PC-9 (cell line): ENCODE data around the gene RIPOR1. TPM values are rescaled to one million over a fixed set of nuclear protein-coding genes. Genes with fewer than 3 reads are reported as not detected.
A peak's percentile ranks its signal among the peaks of the same experiment; 100 is the strongest.
"Not testable (repeated sequence)": the region's sequence is repeated elsewhere in the genome, so short reads cannot be mapped to it uniquely, and the experiment has no call there.

ENCODE experiments used
- BruUV-seq: library from RNA; stranded (reverse); fragments of 400-500 nt; replicated peaks from 2 replicates; lab custom pipeline; 2021; lab: Mats Ljungman, UMichigan
- CTCF ChIA-PET: fragments of 300-600 bp; sonication (Branson Sonifier 250); formaldehyde crosslinking; loops from one replicate; lab custom pipeline; 2022; ENCODE audit warnings: antibody characterized with exemption; lab: Charles Lee
- POLR2A ChIA-PET: fragments of 300-600 bp; sonication (Branson Sonifier 250); formaldehyde crosslinking; loops from one replicate; lab custom pipeline; 2022; ENCODE audit warnings: antibody characterized with exemption; ENCODE audit not compliant: unreplicated experiment; lab: Charles Lee
- DNase-seq, 2 experiments: peaks; one replicate each; pipeline versions ENCODE4 v3.0.0 to v3.0.0-alpha.2; 2015 to 2022; ENCODE audit warnings: mixed read lengths in 1 of 2
- H2AFZ ChIP-seq: fragments of 200-600 bp; sonication (generic); 2 replicates; pipeline ENCODE4 v1.8.1; 2017; ENCODE audit warnings: antibody characterized with exemption
- H3F3A ChIP-seq: fragments of 200-600 bp; sonication (generic); 2 replicates; pipeline ENCODE4 v1.8.1; 2017; ENCODE audit warnings: antibody characterized with exemption, mild to moderate bottlenecking, low read depth; ENCODE audit not compliant: insufficient read depth
- H3K27ac ChIP-seq: fragments of 200-600 bp; sonication (generic); 2 replicates; pipeline ENCODE4 v1.6.1; 2016; ENCODE audit warnings: mixed run types
- H3K27me3 ChIP-seq: fragments of 200-600 bp; sonication (generic); 2 replicates; pipeline ENCODE4 v1.6.1; 2016; ENCODE audit warnings: low read depth, mixed run types; ENCODE audit not compliant: insufficient read depth
- H3K36me3 ChIP-seq: fragments of 200-600 bp; sonication (generic); 2 replicates; pipeline ENCODE4 v1.6.1; 2016; ENCODE audit warnings: low read depth, mixed run types
- H3K4me1 ChIP-seq: fragments of 200-600 bp; sonication (generic); replicated peaks from 2 replicates; pipeline ENCODE4 v1.6.1; 2016; ENCODE audit warnings: mixed run types; ENCODE audit not compliant: insufficient read depth
- H3K4me2 ChIP-seq: fragments of 200-600 bp; sonication (generic); 2 replicates; pipeline ENCODE4 v1.6.1; 2017; ENCODE audit warnings: mixed run types
- H3K4me3 ChIP-seq: fragments of 200-600 bp; sonication (generic); 2 replicates; pipeline ENCODE4 v1.6.1; 2016; ENCODE audit warnings: mixed run types
- H3K79me2 ChIP-seq: fragments of 200-600 bp; sonication (generic); 2 replicates; pipeline ENCODE4 v1.6.1; 2017; ENCODE audit warnings: low read depth, mixed run types
- H3K9me2 ChIP-seq: fragments of 200-600 bp; sonication (generic); 2 replicates; pipeline ENCODE4 v1.8.1; 2017; ENCODE audit warnings: mild to moderate bottlenecking; ENCODE audit not compliant: insufficient read depth
- H3K9me3 ChIP-seq: fragments of 200-600 bp; sonication (generic); 2 replicates; pipeline ENCODE4 v1.8.1; 2016; ENCODE audit warnings: low read depth; ENCODE audit not compliant: insufficient read depth
- H4K20me1 ChIP-seq: fragments of 200-600 bp; sonication (generic); 2 replicates; pipeline ENCODE4 v1.8.1; 2017; ENCODE audit not compliant: insufficient read depth
- EZH2 ChIP-seq: fragments of 200-600 bp; sonication (generic); IDR thresholded peaks from 2 replicates; pipeline ENCODE4 v1.8.0; 2017; ENCODE audit warnings: antibody characterized with exemption, low read depth
- intact Hi-C: fragments of 100-400 bp; cut with micrococcal nuclease; formaldehyde crosslinking; loops from one replicate; pipeline ENCODE4 v1.10.0; 2022; ENCODE audit not compliant: unreplicated experiment
- total RNA-seq: library from RNA; stranded (reverse); gene quantifications from 2 replicates; pipeline ENCODE4 v1.2.3, GENCODE V29; 2021
- TF ChIP-seq, protein P1 (sequence below): fragments of 200-600 bp; sonication (generic); conservative IDR thresholded peaks from 2 replicates; pipeline ENCODE4 v1.6.1; 2017; ENCODE audit warnings: mixed run types, antibody characterized with exemption, mild to moderate bottlenecking, moderate library complexity

RIPOR1 gene
- total RNA-seq, 1 experiment from 2014 or later = 76.7 TPM

- no peak overlapping the region for H3K27ac ChIP-seq
- DNase-seq = peak in 1 of 2 experiments; percentile 52
- no peak overlapping the region for H3K4me2 ChIP-seq
- intact Hi-C loops = no loop called here
- no peaks in the 10 kb centered on the region for H3K9me3 ChIP-seq
- 0 out of 2 replicates have a peak, but pooled peaks cover 3% of the 10 kb centered on the region for H3K4me1 ChIP-seq
- TF ChIP-seq, protein P1, sequence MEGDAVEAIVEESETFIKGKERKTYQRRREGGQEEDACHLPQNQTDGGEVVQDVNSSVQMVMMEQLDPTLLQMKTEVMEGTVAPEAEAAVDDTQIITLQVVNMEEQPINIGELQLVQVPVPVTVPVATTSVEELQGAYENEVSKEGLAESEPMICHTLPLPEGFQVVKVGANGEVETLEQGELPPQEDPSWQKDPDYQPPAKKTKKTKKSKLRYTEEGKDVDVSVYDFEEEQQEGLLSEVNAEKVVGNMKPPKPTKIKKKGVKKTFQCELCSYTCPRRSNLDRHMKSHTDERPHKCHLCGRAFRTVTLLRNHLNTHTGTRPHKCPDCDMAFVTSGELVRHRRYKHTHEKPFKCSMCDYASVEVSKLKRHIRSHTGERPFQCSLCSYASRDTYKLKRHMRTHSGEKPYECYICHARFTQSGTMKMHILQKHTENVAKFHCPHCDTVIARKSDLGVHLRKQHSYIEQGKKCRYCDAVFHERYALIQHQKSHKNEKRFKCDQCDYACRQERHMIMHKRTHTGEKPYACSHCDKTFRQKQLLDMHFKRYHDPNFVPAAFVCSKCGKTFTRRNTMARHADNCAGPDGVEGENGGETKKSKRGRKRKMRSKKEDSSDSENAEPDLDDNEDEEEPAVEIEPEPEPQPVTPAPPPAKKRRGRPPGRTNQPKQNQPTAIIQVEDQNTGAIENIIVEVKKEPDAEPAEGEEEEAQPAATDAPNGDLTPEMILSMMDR = no peak
- TF ChIP-seq EZH2 = no peak
- H3F3A ChIP-seq = no peaks in the 10 kb centered on the region; the same call in 1 of the 2 replicates
- CTCF ChIA-PET = no interaction called here
- no TSS peak for BruUV-seq
- H3K9me2 ChIP-seq = no peaks in the 10 kb centered on the region
- H3K4me3 ChIP-seq = no peak overlapping the region
- no peaks in the 10 kb centered on the region for H3K36me3 ChIP-seq
- no peaks in the 10 kb centered on the region for H4K20me1 ChIP-seq
- POLR2A ChIA-PET = no interaction called here
- H3K79me2 ChIP-seq = no peaks in the 10 kb centered on the region
- H3K27me3 ChIP-seq = no peaks in the 10 kb centered on the region
- H2AFZ ChIP-seq = no peak overlapping the region
These were observed 24.3 kb upstream of the RIPOR1 start for GRCh38 chr16:67504031-67505021.

- no peaks in the 10 kb centered on the region for H3K79me2 ChIP-seq
- H3K4me2 ChIP-seq = no peak overlapping the region
- no peak for TF ChIP-seq EZH2
- TF ChIP-seq, protein P1 = no peak
- H2AFZ ChIP-seq = no peak overlapping the region
- no peak overlapping the region for H3K4me3 ChIP-seq
- CTCF ChIA-PET = no interaction called here
- intact Hi-C loops = no loop called here
- BruUV-seq = no TSS peak
- H3K36me3 ChIP-seq = no peaks in the 10 kb centered on the region
- H3K27me3 ChIP-seq = no peaks in the 10 kb centered on the region
- DNase-seq = no peak
- no peaks in the 10 kb centered on the region for H3K9me3 ChIP-seq
- H3K4me1 ChIP-seq = 0 out of 2 replicates have a peak, but pooled peaks cover 3% of the 10 kb centered on the region
- POLR2A ChIA-PET = no interaction called here
- H3K9me2 ChIP-seq = no peaks in the 10 kb centered on the region
- no peak overlapping the region for H3K27ac ChIP-seq
- no peaks in the 10 kb centered on the region for H4K20me1 ChIP-seq
- H3F3A ChIP-seq = no peaks in the 10 kb centered on the region; the same call in 1 of the 2 replicates
These were observed 22.2 kb upstream of the RIPOR1 start for GRCh38 chr16:67506468-67506867.

GRCh38 chr16:67509016-67509415 is 19.6 kb upstream of the RIPOR1 start:
- H4K20me1 ChIP-seq = no peaks in the 10 kb centered on the region
- CTCF ChIA-PET = interaction anchor here (0.6 kb wide), 1 partner anchor 14 kb away, joined by 3 read pairs; no protein-coding TSS in a partner anchor

GRCh38 chr16:67513892-67514291 is 14.7 kb upstream of the RIPOR1 start:
- H3K27me3 ChIP-seq, H4K20me1 ChIP-seq, POLR2A ChIA-PET, BruUV-seq, H2AFZ ChIP-seq, DNase-seq, H3K4me1 ChIP-seq, H3K9me2 ChIP-seq, H3K79me2 ChIP-seq, H3K36me3 ChIP-seq, H3K27ac ChIP-seq, H3K4me3 ChIP-seq, H3K9me3 ChIP-seq, H3K4me2 ChIP-seq, H3F3A ChIP-seq: not testable (repeated sequence)
- CTCF ChIA-PET = interaction anchor here (0.7 to 1.5 kb wide), 5 partner anchors 15 to 99 kb away, joined by 3 to 17 read pairs (median 3); partner anchors contain the start of gene ATP6V0D1
- intact Hi-C loops = loop anchor here (1.0 to 2.0 kb wide), 2 partner anchors 20 to 567 kb away; no protein-coding TSS in a partner anchor

More at GRCh38 chr16:67509016-67509415, 19.6 kb upstream of the RIPOR1 start:
- no peaks in the 10 kb centered on the region for H3K9me2 ChIP-seq
- no peak overlapping the region for H2AFZ ChIP-seq
- H3K79me2 ChIP-seq = no peaks in the 10 kb centered on the region
- no peaks in the 10 kb centered on the region; the same call in 1 of the 2 replicates for H3F3A ChIP-seq
- 0 out of 2 replicates have a peak, but pooled peaks cover 3% of the 10 kb centered on the region for H3K4me1 ChIP-seq
- no peak for DNase-seq
- no peaks in the 10 kb centered on the region for H3K27me3 ChIP-seq
- H3K36me3 ChIP-seq = no peaks in the 10 kb centered on the region
- no TSS peak for BruUV-seq
- intact Hi-C loops = no loop called here
- no peak overlapping the region for H3K4me3 ChIP-seq
- no peak overlapping the region for H3K27ac ChIP-seq
- TF ChIP-seq, protein P1 = no peak
- TF ChIP-seq EZH2 = no peak
- no peaks in the 10 kb centered on the region for H3K9me3 ChIP-seq
- POLR2A ChIA-PET = no interaction called here
- H3K4me2 ChIP-seq = no peak overlapping the region
